GM18867 (cell line): ENCODE results near the gene PCDHGB3.
"Not testable (repeated sequence)": the region's sequence is repeated elsewhere in the genome, so short reads cannot be mapped to it uniquely, and the experiment has no call there.

Experiments used
- ATAC-seq: cut with Tn5 transposase; IDR thresholded peaks from one replicate; pipeline ENCODE4 v1.9.1; 2021; ENCODE audit warnings: mild to moderate bottlenecking, moderate library complexity; ENCODE audit not compliant: unreplicated experiment

The PCDHGB3 gene

GRCh38 chr5:141356950-141357349 lies 13.1 kb upstream of the PCDHGB3 start:
- ATAC-seq, result no peak

- ATAC-seq, result no peak
Measured at GRCh38 chr5:141359790-141360426, 10.1 kb upstream of the PCDHGB3 start, which contains the start of gene PCDHGB2. PCDHGB2 (plus strand) TSS chr5:141359994; CDS start chr5:141360136, 142 bp downstream.

- ATAC-seq, result no peak
Measured at GRCh38 chr5:141360685-141361084, 9.4 kb upstream of the PCDHGB3 start.

GRCh38 chr5:141362719-141363118 lies 7.3 kb upstream of the PCDHGB3 start:
- no peak for ATAC-seq

GRCh38 chr5:141363952-141364660 lies 5.9 kb upstream of the PCDHGB3 start, which contains the start of gene PCDHGA5:
PCDHGA5 (plus strand) TSS chr5:141364162; CDS start chr5:141364331, 169 bp downstream.
- no peak for ATAC-seq

GRCh38 chr5:141366016-141366896 lies 3.8 kb upstream of the PCDHGB3 start:
- no peak for ATAC-seq

- no peak for ATAC-seq
Measured at GRCh38 chr5:141371572-141372475, 1.8 kb downstream of the PCDHGB3 start.

- no peak for ATAC-seq
Measured at GRCh38 chr5:141373673-141374317, 3.8 kb downstream of the PCDHGB3 start, which contains the start of gene PCDHGA6. PCDHGA6 (plus strand) TSS chr5:141373891; CDS start chr5:141374084, 193 bp downstream.

GRCh38 chr5:141374627-141375026 lies 4.6 kb downstream of the PCDHGB3 start:
- no peak for ATAC-seq

GRCh38 chr5:141375444-141376155 lies 5.6 kb downstream of the PCDHGB3 start:
- ATAC-seq, result not testable (repeated sequence)

GRCh38 chr5:141382469-141383294 lies 12.6 kb downstream of the PCDHGB3 start, which contains the start of gene PCDHGA7:
PCDHGA7 (plus strand) TSS chr5:141382742; CDS start chr5:141382900, 158 bp downstream.
- no peak for ATAC-seq

- no peak for ATAC-seq
Measured at GRCh38 chr5:141383345-141383744, 13.3 kb downstream of the PCDHGB3 start.

- ATAC-seq, result no peak
Measured at GRCh38 chr5:141384471-141385267, 14.6 kb downstream of the PCDHGB3 start.

- ATAC-seq, result peak; percentile 71
Measured at GRCh38 chr5:141387557-141388311, 17.7 kb downstream of the PCDHGB3 start, which contains the start of gene PCDHGB4. PCDHGB4 (plus strand) TSS chr5:141387698; CDS start chr5:141387885, 187 bp downstream.

- ATAC-seq, result no peak
Measured at GRCh38 chr5:141388661-141389060, 18.6 kb downstream of the PCDHGB3 start.
